NOMO-1 treated with dmso at 0.1 percent for 144 hours (cell line): Measurements from ENCODE around the gene FMN1.

Source experiments
- DNase-seq: peaks from one replicate; lab custom pipeline; 2025; ENCODE audit not compliant: unreplicated experiment; lab: John Stamatoyannopoulos, UW

The FMN1 gene

GRCh38 chr15:32799936-32800535 lies 394.5 kb downstream of the FMN1 start:
- no peak for DNase-seq

- no peak for DNase-seq
Observed at GRCh38 chr15:32796856-32797255, 397.7 kb downstream of the FMN1 start.

GRCh38 chr15:32794973-32795372 lies 399.5 kb downstream of the FMN1 start:
- no peak for DNase-seq

GRCh38 chr15:32792436-32792835 lies 402.1 kb downstream of the FMN1 start:
- no peak for DNase-seq

GRCh38 chr15:32790352-32790999 lies 404.0 kb downstream of the FMN1 start:
- no peak for DNase-seq

GRCh38 chr15:32787949-32788348 lies 406.6 kb downstream of the FMN1 start:
- DNase-seq, result no peak

GRCh38 chr15:32786906-32787305 lies 407.6 kb downstream of the FMN1 start:
- DNase-seq, result no peak

GRCh38 chr15:32784581-32784980 lies 409.9 kb downstream of the FMN1 start:
- DNase-seq, result no peak

- DNase-seq, result no peak
Observed at GRCh38 chr15:32781781-32782180, 412.7 kb downstream of the FMN1 start.

- DNase-seq, result no peak
Observed at GRCh38 chr15:32778391-32779176, 415.9 kb downstream of the FMN1 start.

GRCh38 chr15:32775103-32775502 lies 419.4 kb downstream of the FMN1 start:
- no peak for DNase-seq

- DNase-seq, result no peak
Observed at GRCh38 chr15:32774022-32774421, 420.5 kb downstream of the FMN1 start.

GRCh38 chr15:32767236-32767635 lies 427.3 kb downstream of the FMN1 start:
- DNase-seq, result no peak

- DNase-seq, result no peak
Observed at GRCh38 chr15:32766101-32766500, 428.4 kb downstream of the FMN1 start.

- no peak for DNase-seq
Observed at GRCh38 chr15:32765236-32765635, 429.3 kb downstream of the FMN1 start.

- DNase-seq, result no peak
Observed at GRCh38 chr15:32763295-32763694, 431.2 kb downstream of the FMN1 start.

GRCh38 chr15:32757426-32757825 lies 437.1 kb downstream of the FMN1 start:
- no peak for DNase-seq

GRCh38 chr15:32750979-32751378 lies 443.5 kb downstream of the FMN1 start:
- DNase-seq, result no peak

- DNase-seq, result no peak
Observed at GRCh38 chr15:32747921-32748342, 446.6 kb downstream of the FMN1 start.

- DNase-seq, result no peak
Observed at GRCh38 chr15:32746116-32746857, 448.2 kb downstream of the FMN1 start.

- DNase-seq, result no peak
Observed at GRCh38 chr15:32743411-32744140, 450.9 kb downstream of the FMN1 start.
